Lung microvascular endothelial cell (primary cell): ENCODE measurements around the gene JAKMIP1. TPM values are rescaled to one million over a fixed set of nuclear protein-coding genes. Genes with fewer than 3 reads are reported as not detected.

Source experiments
- DNase-seq, 2 donors: peaks; one replicate each; pipeline versions ENCODE4 v3.0.0 to v3.0.0-alpha.2; 2010; ENCODE audit warnings: low read depth in 2 of 2
- total RNA-seq: library from RNA; depleted of rRNA; stranded (reverse); fragments of >200 nt; gene quantifications from 2 replicates; pipeline ENCODE4 v1.2.1, GENCODE V29; 2014

JAKMIP1 gene
- total RNA-seq, 1 donor from 2014 or later: not detected

GRCh38 chr4:6180841-6181631 is 19.3 kb downstream of the JAKMIP1 start:
- DNase-seq: no peak

GRCh38 chr4:6179362-6179761 is 21.0 kb downstream of the JAKMIP1 start:
- no peak for DNase-seq

- DNase-seq: no peak
These were observed 21.6 kb downstream of the JAKMIP1 start for GRCh38 chr4:6178757-6179156.

DNA sequence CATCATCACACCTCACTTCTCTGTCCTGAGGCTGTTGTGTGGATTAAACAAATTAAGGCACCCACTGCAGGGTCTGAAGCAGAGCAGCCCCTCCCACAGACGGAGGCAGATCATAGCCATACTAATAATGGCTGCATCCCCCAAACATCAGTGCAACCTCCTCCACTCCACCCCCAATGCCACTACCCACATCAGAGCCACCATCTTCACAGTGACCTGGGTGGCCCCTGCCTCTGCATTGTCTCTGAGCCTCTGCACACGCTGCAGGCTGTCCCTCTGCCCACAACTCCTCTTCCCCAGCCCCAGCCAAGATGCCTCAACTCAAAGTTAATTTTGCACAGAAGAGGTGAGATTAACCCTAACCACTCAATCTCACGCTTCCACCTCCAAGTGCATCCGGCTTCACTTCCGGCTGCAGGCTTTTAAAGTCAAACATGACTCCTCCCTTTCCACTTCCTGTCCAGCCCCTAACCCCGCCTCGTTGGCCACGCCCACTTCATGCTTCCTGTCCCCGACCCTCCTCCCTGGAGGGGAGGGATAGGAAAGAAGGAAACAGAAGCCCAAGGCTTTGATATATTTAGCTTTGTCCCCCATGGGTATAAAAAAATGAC is 22.7 kb downstream of the JAKMIP1 start:
- no peak for DNase-seq

GRCh38 chr4:6175426-6175825 is 24.9 kb downstream of the JAKMIP1 start:
- no peak for DNase-seq

DNA sequence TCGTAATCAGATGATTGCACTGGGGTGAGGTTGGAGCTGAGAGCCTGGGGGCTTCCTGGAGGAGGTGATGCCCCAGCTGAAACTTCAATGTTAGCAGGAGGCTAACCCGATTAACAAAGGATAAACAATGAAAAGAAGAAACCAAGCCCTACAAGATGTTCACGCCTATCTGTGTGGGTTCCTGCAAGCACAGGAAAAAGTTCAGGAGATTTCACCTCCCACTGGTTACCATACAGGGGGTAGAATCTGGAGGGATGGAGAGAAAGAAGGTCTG is 27.5 kb downstream of the JAKMIP1 start:
- no peak for DNase-seq

DNA sequence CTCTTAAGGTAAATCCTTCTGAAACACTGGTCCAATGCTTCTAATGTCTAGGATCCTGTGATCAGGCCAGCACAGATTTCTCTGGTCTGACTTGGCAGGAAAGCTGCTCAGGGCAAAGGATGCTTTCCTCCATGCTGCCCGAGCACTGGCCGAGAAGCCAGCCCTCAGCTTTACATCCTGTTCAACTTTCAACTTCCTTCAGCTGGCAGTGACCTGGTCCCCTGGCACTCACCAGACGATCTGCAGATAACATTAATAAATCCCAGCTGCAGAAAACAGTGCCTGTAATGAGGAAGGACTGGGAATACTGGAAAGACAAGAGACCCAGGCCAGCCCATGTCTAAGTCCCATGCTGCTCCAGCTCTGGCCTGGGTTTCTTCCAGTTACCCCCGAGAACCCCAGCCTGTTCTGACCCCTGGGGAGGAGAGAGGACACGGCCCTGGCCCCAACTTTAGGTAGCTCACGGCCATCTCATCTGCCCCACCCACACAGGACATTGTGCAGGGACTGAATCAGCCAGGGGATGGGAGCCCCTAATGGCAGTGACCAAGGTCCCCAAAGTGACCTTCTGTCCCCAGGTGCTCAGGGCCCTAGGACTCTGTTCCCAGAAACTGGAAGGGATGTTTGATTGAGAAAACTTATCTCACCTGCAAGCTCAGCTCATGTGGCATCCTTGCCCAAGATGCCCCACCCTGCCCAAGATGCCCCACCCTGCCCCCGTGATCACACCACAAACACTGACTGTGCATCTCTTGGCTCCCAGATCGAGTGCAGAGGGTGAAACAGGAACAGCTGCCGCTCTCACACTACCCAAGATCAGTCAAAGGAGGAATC is 28.0 kb downstream of the JAKMIP1 start:
- DNase-seq: no peak

DNA sequence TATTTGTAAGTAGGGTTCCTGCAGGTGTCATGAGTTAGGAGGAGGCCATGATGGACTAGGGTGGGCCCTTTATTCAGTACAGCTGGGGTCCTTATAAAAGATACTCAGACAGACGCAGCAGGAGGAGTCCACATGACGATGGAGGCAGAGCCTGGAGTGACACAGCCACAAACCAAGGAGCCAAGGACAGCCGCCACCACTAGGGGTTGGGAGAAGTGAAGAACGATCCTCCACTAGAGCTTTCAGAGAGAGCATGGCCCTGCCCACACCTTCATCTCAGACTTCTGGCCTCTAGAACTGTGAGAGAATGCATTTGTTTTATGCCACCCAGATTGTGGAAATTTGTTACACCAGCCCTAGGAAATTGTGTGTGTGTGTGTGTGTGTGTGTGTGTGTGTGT is 31.1 kb downstream of the JAKMIP1 start:
- DNase-seq: no peak

DNA sequence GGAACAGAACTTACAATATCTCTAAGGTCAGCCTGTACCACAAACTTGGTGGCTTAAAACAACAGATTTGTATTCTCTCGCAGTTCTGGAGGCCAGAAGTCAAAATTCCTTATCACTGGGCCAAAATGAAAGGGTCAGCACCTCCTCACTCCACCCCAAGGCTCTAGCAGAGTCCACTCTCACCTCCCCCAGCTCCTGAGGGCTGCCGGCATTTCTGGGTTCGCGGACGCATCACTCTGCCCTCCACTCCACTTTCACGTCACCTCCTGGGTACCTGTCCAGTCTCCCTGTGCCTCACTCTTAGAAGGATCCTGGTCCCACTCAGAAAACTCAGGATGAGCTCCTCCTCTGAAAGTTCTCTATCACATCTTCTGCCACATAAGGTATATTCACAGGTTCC is 34.6 kb downstream of the JAKMIP1 start:
- DNase-seq: no peak

- DNase-seq: no peak
These were observed 37.5 kb downstream of the JAKMIP1 start for GRCh38 chr4:6162885-6163284.

GRCh38 chr4:6161921-6162464 is 38.4 kb downstream of the JAKMIP1 start:
- no peak for DNase-seq

DNA sequence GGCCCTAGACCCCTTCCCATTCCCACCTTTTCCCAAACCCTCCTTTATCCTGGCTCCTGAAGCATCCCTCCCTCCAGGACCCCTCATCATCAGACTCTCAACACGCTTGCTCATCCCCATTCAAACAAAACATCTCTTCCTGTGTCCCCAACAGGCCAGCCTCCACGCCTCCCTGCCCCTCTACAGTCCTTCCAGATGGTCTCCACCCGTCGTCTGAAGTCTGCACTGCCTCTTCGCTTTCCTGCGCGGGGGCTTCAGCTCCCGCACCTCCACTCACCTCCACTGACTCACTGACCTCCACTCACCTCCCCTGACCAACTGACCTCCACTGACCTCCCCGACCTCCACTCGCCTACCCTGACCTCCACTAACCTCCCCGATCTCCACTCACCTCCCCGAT is 39.8 kb downstream of the JAKMIP1 start:
- DNase-seq: no peak

- DNase-seq: no peak
These were observed 42.4 kb downstream of the JAKMIP1 start for GRCh38 chr4:6157926-6158325.

DNA sequence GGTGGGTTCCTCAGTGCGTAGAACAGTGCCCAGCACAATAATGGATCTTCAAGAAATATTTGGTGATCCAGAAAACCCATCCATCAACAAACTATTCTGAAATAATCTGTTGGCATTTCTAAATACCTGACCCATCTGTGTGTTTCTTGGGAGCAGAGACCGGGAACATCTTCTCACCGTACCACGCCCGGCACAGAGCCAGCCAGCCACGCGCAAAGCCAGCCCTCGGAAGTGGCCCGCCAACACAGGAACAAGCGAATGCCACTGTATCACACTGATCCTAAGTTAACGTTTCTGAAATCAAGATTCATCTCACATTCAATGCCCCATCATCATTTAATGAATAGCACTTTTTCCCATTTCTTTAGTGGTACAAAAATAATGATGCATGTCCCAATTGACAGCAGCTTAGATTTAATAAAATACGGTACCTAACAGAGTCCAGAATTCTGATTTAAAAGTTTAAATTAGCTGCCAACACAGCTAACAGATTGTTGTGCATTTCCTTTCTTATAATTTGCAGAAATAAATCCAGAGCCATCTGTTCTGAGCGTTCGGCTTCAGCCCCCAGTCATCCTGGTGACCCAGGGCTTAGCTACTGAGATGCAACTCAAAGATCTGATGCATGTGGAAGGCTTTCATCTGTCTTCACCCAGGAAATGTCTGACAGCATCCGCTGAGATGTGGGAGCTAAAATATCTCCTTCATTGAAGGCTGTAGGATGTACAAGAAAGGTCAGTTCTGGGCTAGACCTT is 44.2 kb downstream of the JAKMIP1 start:
- no peak for DNase-seq

DNA sequence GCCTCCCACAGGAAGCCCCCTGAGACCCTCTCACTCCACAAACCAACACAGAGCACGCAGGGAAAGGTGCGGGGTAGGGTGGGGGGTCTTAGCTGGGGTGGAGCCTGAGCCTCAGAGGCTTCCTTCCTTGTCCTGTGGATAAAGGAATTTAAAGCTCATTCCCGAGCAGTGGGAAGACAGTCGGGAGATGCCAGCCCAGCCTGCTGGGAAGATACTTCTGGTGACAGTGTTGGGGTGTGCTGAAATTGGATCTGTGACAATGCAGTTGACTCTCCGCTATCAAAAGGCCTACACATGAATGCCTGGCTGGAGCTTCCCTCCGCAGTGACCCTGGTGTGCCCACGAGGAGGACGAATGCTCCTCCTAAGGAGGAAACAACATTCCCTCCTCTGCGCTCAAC is 45.5 kb downstream of the JAKMIP1 start:
- DNase-seq: no peak

GRCh38 chr4:6153874-6154273 is 46.5 kb downstream of the JAKMIP1 start:
- DNase-seq: no peak

- no peak for DNase-seq
These were observed 47.3 kb downstream of the JAKMIP1 start for GRCh38 chr4:6152869-6153705.

DNA sequence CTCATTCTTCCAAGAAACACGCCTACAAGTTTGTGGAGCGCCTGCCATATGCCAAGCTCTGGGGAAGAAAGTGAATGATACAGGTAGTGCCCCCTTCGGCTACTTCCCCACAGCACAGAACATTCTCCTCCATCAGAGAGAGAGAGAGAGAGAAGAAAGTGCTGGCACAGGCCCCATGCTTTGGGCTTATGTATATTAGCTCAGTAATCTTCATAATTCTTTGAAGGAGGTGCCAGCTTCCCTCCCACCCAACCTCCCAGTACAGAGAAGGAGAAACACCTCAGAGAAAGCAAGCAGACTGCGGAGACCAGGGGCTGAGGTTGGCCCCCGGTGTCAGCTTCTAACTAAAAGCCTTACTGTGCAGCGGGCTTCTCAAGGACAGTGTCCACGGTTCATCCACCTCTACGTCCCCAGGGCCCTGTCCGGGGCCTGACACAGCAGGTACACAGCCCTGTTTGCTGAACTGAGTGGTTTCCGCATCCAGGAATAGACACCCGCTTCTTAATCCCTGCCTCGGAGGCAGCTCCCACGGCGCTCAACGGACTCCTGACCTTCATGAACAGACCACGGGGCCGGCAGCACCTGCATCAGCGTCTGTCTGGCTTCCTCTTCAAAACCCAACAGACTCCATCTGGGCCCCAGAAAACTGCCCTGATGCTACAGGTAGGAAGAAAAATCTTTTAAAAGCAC is 50.2 kb downstream of the JAKMIP1 start:
- no peak for DNase-seq

DNA sequence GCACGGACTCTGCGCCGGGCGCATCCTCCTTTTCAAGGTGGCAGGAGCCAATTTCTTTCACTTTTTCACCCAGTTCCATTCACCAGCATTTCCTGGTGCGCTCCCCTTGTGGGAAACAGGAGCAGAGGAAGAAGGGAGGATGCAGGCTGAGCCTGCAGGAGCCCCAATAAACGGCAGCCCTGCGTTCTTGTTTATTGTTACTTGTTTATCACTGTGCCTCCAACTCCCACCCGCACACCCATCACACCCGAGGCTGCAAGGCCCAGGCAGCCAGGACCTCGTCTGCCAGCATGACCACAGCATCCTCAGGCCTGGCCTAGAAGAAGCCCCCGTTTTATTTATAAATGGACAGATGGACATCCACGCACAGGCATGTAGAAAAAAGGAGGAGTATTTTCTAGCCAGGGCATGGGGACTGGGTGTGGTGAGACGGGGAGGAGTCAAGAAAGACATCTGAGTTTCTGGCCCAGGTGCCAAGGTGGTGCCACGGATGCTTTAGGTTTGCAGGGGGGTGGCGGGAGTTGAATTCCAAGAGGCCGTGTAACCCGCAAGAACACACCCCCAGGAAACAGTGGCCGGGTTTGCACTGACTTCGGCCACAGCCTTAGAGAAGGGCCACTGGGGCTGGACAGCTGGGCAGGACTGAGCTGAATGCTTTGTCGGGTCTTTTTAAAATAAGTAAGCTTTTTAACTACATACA is 51.7 kb downstream of the JAKMIP1 start:
- no peak for DNase-seq

DNA sequence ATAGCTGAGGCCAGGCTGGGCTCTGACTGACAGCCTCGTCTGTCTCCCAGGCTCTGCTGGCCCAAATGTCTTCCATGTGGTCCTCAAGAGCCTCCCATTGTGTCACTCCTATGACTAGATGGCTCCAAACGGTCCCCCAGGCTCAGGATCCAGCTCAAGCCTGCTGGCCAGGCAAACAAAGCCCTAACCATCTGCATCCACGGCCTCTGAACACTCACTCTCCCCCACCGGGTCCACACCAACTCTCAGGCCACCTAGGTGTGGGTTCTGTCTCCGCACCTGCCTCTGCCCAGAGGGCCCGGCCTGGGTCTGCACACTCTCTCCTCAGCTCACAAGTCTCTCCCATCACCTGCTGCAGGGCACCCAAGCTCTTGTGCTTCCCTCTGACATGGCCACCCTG is 52.9 kb downstream of the JAKMIP1 start:
- DNase-seq: no peak
